Activated CD8-positive, alpha-beta memory T cell treated with anti-CD3 and anti-CD28 coated beads, Interleukin-2, amount 10 ng/mL, durations not matched to agents 7 days and 5 days (primary cell): ENCODE results near the gene DDX31. TPM values are rescaled to one million over a fixed set of nuclear protein-coding genes. Genes with fewer than 3 reads are reported as not detected.

ENCODE experiments used
- ATAC-seq: fragments of 150-1000 bp; cut with Tn5 transposase; one replicate; pipeline ENCODE4 v1.10.0; 2021; ENCODE audit warnings: moderate library complexity
- CTCF ChIA-PET: fragments of 350-600 bp; sonication (Branson Sonifier 250); formaldehyde crosslinking; loops from one replicate; lab custom pipeline; 2021; ENCODE audit warnings: antibody characterized with exemption; lab: Charles Lee
- DNase-seq: peaks from one replicate; pipeline ENCODE4 v3.0.0-alpha.2; 2020
- H3K27ac Mint-ChIP-seq: one replicate; pipeline ENCODE4 v1.8.0; 2021; ENCODE audit warnings: mild to moderate bottlenecking, mixed read lengths
- H3K27me3 Mint-ChIP-seq: one replicate; pipeline ENCODE4 v1.8.0; 2021; ENCODE audit warnings: mixed read lengths
- H3K36me3 Mint-ChIP-seq: one replicate; pipeline ENCODE4 v1.8.0; 2021; ENCODE audit warnings: mild to moderate bottlenecking, mixed read lengths
- H3K4me1 Mint-ChIP-seq: one replicate; pipeline ENCODE4 v1.8.0; 2021; ENCODE audit warnings: mixed read lengths
- H3K4me3 Mint-ChIP-seq: one replicate; pipeline ENCODE4 v1.8.0; 2021; ENCODE audit warnings: mild to moderate bottlenecking, moderate library complexity, mixed read lengths
- H3K9me3 Mint-ChIP-seq: one replicate; pipeline ENCODE4 v1.8.0; 2022; ENCODE audit warnings: low read depth, mixed read lengths
- total RNA-seq, 2 experiments: library from RNA; stranded (reverse); gene quantifications; one replicate each; pipeline ENCODE4 v1.2.3, GENCODE V29; 2021

DDX31 gene
- total RNA-seq, 2 experiments from 2014 or later: 14.6 to 19.6 TPM

DNA sequence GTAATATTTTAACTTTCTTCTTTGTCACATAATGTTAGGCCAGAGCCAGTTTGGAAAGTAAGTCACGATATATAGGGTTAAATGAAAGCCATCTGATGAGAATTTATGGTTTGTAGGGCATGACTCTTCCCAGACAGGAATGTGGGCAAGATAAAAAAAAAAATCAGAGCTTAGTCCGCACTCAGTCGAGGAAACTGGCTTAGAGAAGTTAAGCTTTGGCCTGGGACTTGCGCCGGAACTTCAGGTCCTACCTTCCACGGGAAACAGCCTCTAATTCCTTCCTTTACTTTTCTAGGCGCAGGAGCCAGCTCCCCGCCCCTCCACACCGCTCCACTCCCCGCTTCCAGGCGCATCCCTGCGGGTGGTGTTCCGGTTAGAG lies 475 bp downstream of the DDX31 start:
- Mint-ChIP-seq H3K4me3 (peak overlapping the region; percentile 86), H3K27me3 (no peaks in the 10 kb centered on the region), H3K36me3 (peaks cover 12% of the 10 kb centered on the region), H3K4me1 (peaks cover 40% of the 10 kb centered on the region), H3K9me3 (peaks cover 2% of the 10 kb centered on the region), H3K27ac (peak overlapping the region; percentile 81)
- peak; percentile 6 for ATAC-seq
- CTCF ChIA-PET: interaction anchor here (0.9 to 2.7 kb wide), 7 partner anchors 18 to 275 kb away, joined by 3 to 13 read pairs (median 4); partner anchors contain the start of gene TSC1
- DNase-seq: no peak

DNA sequence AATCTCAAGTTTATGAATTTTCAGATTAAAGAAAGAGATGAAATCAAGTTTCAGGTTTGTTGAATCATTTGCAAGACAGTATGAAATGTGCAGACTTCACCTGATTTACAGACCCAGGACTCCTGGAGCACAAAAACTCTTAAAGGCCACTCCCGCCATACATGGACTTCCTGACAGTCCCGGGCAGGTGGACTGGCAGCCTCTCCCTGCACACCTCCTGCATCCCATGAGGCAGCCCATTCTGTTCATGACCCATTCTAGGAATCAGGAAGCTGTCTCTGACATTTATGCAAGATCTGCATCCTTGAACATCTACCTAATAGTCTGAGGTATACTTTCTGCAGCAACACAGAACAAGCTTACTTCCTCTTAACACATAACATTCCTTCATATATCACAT lies 5.9 kb downstream of the DDX31 start:
- Mint-ChIP-seq H3K9me3 (no peaks in the 10 kb centered on the region), H3K27me3 (no peaks in the 10 kb centered on the region), H3K27ac (no peak overlapping the region), H3K4me1 (peaks cover 11% of the 10 kb centered on the region), H3K36me3 (peaks cover 17% of the 10 kb centered on the region), H3K4me3 (no peak overlapping the region)
- DNase-seq (no peak), ATAC-seq (no peak)
- CTCF ChIA-PET: interaction anchor here (1.3 to 1.6 kb wide), 2 partner anchors 10 to 252 kb away, joined by 3 read pairs; no protein-coding TSS in a partner anchor

DNA sequence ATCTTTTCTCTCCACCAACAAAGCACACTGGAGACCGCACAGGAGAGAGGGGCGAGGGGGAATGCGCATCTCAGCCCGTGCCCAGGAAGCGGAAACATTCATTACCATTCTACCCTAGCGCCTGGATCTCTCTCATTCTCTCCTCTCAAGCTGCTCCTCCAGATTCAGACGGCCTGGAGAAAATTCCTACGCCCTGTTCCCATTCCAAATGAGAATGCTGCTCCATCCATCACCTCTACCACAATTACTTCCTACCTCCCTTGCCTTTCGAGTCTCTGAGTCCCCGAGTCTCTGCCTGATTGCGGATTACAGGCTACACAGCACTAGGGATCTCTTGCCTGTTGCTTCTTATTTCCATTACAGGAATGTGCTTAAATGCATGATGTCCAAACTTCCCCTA lies 6.7 kb downstream of the DDX31 start:
- no peaks in the 10 kb centered on the region for H3K27me3 Mint-ChIP-seq
- no peak overlapping the region for H3K27ac Mint-ChIP-seq
- ATAC-seq: no peak
- no peak for DNase-seq
- no peak overlapping the region for H3K4me3 Mint-ChIP-seq
- peaks cover 6% of the 10 kb centered on the region for H3K4me1 Mint-ChIP-seq
- no peaks in the 10 kb centered on the region for H3K9me3 Mint-ChIP-seq
- H3K36me3 Mint-ChIP-seq: peaks cover 19% of the 10 kb centered on the region
- CTCF ChIA-PET: interaction anchor here (1.6 kb wide), 1 partner anchor 11 kb away, joined by 3 read pairs; no protein-coding TSS in a partner anchor

DNA sequence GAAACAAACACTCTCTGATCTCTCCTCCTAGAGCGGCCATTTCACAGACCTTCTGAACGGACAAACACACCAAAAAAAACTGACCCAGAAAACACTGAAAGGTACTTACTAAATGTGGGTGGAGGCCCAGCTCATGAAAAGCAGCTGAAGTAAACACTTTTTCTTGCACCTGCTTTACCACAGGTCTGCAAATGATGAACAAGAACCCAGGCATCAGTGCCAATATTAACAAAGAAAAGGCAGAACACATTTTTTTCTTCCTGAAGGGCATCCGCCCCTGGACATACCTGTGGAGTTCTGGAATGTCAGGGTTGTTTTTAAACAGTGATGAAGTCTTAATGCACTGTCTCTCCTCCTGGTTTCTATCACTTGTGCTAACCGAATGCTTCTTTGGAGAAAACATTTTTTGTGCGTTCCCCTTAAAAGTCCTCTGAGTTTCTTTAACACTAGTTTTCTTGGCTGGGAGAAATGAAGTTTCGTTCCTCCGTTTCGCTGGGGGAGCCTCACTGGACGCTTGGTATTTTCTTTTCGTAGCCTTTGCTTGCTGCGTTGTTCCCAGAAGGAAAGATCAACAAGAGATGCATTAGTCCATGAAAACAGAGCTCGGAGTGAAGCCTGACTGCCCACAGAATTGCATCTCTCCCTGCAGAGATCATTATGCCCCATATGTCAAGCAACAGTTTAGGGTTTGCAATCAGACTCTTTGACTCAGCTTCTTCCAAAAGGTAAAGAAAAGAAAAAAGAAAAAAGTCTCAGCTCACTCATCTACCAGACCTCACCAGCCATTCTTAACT lies 7.4 kb downstream of the DDX31 start:
- H3K36me3 Mint-ChIP-seq: peaks cover 19% of the 10 kb centered on the region
- H3K4me3 Mint-ChIP-seq: no peak overlapping the region
- CTCF ChIA-PET: interaction anchor here (1.6 kb wide), 1 partner anchor 11 kb away, joined by 3 read pairs; no protein-coding TSS in a partner anchor
- no peaks in the 10 kb centered on the region for H3K27me3 Mint-ChIP-seq
- DNase-seq: no peak
- no peak overlapping the region for H3K27ac Mint-ChIP-seq
- no peaks in the 10 kb centered on the region for H3K4me1 Mint-ChIP-seq
- no peaks in the 10 kb centered on the region for H3K9me3 Mint-ChIP-seq
- no peak for ATAC-seq

DNA sequence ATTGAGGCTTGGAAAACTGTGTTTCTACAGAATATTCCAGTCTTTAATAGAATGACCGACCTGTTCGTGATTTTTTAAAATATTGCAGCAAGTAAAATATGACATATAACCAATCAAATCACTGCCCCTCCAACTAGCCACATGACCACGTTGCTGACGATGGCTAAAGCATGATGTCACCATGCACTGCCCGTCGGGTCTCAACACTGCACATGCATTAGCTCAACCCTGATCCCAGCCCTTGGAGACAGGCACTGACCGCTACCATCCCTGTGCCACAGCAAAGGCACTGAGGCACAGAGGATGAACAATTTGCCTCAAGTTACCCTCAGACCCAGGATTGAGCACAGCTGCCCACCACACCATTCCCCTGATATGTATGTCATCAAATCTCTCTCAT lies 13.5 kb downstream of the DDX31 start:
- no peaks in the 10 kb centered on the region for H3K9me3 Mint-ChIP-seq
- no peaks in the 10 kb centered on the region for H3K27me3 Mint-ChIP-seq
- CTCF ChIA-PET: interaction anchor here (0.8 kb wide), 1 partner anchor 30 kb away, joined by 3 read pairs; no protein-coding TSS in a partner anchor
- H3K4me1 Mint-ChIP-seq: no peaks in the 10 kb centered on the region
- no peak overlapping the region for H3K27ac Mint-ChIP-seq
- H3K4me3 Mint-ChIP-seq: no peak overlapping the region
- no peak for DNase-seq
- H3K36me3 Mint-ChIP-seq: peaks cover 24% of the 10 kb centered on the region
- no peak for ATAC-seq

DNA sequence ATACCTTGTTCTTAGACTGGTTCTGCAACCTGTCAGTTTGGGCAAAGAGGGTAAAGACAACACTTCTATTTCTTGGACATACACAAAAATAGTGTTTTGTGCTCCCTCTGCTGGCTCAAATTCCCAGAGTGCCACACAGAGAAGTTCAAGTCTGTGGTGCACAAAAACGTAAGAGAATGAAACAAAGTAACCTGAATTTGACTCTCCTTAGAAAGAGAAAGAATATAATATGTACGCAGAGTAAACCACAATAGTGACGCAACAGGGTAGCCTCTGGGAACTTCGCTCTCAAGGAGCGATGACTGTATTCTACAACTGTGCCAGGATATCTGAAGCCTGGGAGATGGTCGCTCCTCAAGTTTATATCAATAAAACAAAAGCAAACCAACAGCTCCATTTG lies 18.5 kb downstream of the DDX31 start:
- H3K27me3 Mint-ChIP-seq: no peaks in the 10 kb centered on the region
- peaks cover 12% of the 10 kb centered on the region for H3K36me3 Mint-ChIP-seq
- H3K4me3 Mint-ChIP-seq: no peak overlapping the region
- H3K4me1 Mint-ChIP-seq: no peaks in the 10 kb centered on the region
- DNase-seq (no peak), ATAC-seq (no peak)
- H3K27ac Mint-ChIP-seq: no peak overlapping the region
- H3K9me3 Mint-ChIP-seq: no peaks in the 10 kb centered on the region
- CTCF ChIA-PET: interaction anchor here (0.9 to 1.5 kb wide), 2 partner anchors 29 to 239 kb away, joined by 3 to 5 read pairs; no protein-coding TSS in a partner anchor

DNA sequence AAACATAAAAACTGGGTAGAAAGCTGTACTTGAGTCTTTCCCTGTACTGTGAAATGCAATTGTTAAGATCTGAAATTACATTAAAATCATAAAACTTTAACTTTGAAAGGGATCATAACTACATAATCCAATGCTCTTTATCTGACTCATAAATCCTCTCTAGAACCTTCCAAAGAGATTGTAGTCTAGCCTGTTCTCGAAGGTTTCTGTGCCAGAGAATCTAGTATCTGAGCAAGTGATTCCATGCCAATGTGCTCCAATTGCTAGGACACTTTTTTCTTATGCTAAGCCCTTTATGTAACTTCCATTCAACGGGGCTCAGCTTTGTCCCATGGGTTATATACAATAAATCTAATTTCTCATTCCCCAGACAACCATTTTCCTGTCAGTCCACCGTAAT lies 21.1 kb downstream of the DDX31 start:
- DNase-seq: no peak
- Mint-ChIP-seq H3K4me1 (peaks cover 2% of the 10 kb centered on the region), H3K9me3 (no peaks in the 10 kb centered on the region), H3K27ac (no peak overlapping the region), H3K4me3 (no peak overlapping the region), H3K27me3 (no peaks in the 10 kb centered on the region), H3K36me3 (peaks cover 19% of the 10 kb centered on the region)
- CTCF ChIA-PET: interaction anchor here (1.1 to 1.7 kb wide), 3 partner anchors 12 to 121 kb away, joined by 3 to 4 read pairs (median 3); no protein-coding TSS in a partner anchor
- no peak for ATAC-seq

DNA sequence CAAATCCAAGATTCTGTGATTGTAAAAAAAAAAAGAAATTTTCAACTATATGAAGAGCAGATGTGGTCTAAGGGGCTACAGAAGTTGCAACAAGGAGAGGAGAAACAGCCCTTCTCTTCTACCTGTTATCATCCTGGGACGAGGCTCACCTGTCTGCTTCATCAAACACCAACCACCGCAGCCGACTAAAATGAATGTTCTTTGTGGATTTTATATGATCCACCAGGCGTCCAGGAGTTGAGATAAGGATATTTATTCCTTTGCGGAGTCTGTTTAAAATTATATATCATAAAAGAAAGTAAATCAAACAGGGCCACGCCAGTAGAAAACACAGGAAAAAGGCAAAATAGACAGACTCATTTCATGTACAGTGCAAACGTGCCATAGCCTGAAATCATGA lies 21.5 kb downstream of the DDX31 start:
- ATAC-seq (no peak), DNase-seq (no peak)
- peaks cover 2% of the 10 kb centered on the region for H3K4me1 Mint-ChIP-seq
- CTCF ChIA-PET: interaction anchor here (1.0 to 1.7 kb wide), 4 partner anchors 12 to 44 kb away, joined by 3 to 4 read pairs (median 4); partner anchors contain the start of genes DDX31 and GTF3C4
- no peaks in the 10 kb centered on the region for H3K27me3 Mint-ChIP-seq
- no peak overlapping the region for H3K27ac Mint-ChIP-seq
- no peaks in the 10 kb centered on the region for H3K9me3 Mint-ChIP-seq
- peaks cover 19% of the 10 kb centered on the region for H3K36me3 Mint-ChIP-seq
- no peak overlapping the region for H3K4me3 Mint-ChIP-seq

DNA sequence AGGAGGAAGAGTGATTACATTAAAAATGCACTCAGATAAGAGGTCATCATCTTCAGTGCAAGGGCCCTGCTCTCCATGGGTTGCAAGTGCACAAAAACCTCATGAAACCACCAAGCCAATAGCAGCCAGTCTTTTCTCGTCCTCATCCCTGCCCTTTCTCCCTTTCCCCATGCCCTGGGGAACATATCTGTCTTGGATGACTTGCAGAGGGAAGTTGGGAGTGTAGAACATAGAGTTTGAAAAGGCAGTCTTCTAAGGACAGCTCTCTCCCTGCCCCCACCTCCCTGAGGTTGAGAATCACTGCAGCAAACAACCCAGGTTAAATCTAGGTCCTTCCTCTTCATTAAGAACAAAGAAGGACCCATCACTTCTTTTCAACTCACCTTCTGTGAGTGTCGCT lies 22.0 kb downstream of the DDX31 start:
- H3K4me1 Mint-ChIP-seq: peaks cover 2% of the 10 kb centered on the region
- H3K27ac Mint-ChIP-seq: no peak overlapping the region
- ATAC-seq: no peak
- H3K36me3 Mint-ChIP-seq: peaks cover 19% of the 10 kb centered on the region
- no peak for DNase-seq
- CTCF ChIA-PET: interaction anchor here (1.0 to 1.4 kb wide), 2 partner anchors 22 to 44 kb away, joined by 3 to 4 read pairs; partner anchors contain the start of genes DDX31 and GTF3C4
- no peaks in the 10 kb centered on the region for H3K9me3 Mint-ChIP-seq
- no peak overlapping the region for H3K4me3 Mint-ChIP-seq
- no peaks in the 10 kb centered on the region for H3K27me3 Mint-ChIP-seq

GRCh38 chr9:132647355-132647754 lies 22.4 kb downstream of the DDX31 start:
- Mint-ChIP-seq H3K9me3 (no peaks in the 10 kb centered on the region), H3K27ac (no peak overlapping the region), H3K4me1 (peaks cover 2% of the 10 kb centered on the region), H3K36me3 (peaks cover 16% of the 10 kb centered on the region), H3K4me3 (no peak overlapping the region), H3K27me3 (no peaks in the 10 kb centered on the region)
- no peak for DNase-seq
- CTCF ChIA-PET: interaction anchor here (1.0 to 1.4 kb wide), 2 partner anchors 23 to 43 kb away, joined by 3 to 4 read pairs; partner anchors contain the start of genes DDX31 and GTF3C4
- no peak for ATAC-seq

GRCh38 chr9:132646726-132647125 lies 23.1 kb downstream of the DDX31 start:
- H3K27ac Mint-ChIP-seq: no peak overlapping the region
- DNase-seq (no peak), ATAC-seq (no peak)
- CTCF ChIA-PET: interaction anchor here (1.4 kb wide), 1 partner anchor 43 kb away, joined by 3 read pairs; no protein-coding TSS in a partner anchor
- H3K27me3 Mint-ChIP-seq: no peaks in the 10 kb centered on the region
- H3K4me1 Mint-ChIP-seq: peaks cover 2% of the 10 kb centered on the region
- H3K9me3 Mint-ChIP-seq: no peaks in the 10 kb centered on the region
- H3K4me3 Mint-ChIP-seq: no peak overlapping the region
- H3K36me3 Mint-ChIP-seq: peaks cover 16% of the 10 kb centered on the region

DNA sequence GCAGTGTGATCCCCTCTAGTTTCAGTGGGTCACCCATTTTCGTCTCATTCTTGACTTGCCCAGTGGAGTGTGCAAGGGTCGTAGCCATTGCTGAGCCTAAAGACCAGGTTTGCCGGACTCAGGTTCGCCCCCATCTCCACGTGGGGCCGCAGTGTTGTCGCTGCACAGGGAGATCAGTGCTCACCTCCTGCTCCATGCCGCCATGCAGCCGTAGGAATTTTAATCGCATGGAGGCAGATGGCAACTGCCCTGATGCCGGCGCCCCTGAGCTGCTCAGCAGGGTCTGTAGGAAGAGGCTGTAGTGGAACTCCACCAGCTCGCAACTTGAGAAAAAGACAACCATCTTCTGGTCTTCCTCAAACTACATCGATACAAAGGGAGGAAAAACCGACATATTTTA lies 24.1 kb downstream of the DDX31 start:
- H3K4me3 Mint-ChIP-seq: no peak overlapping the region
- H3K9me3 Mint-ChIP-seq: no peaks in the 10 kb centered on the region
- DNase-seq (no peak), ATAC-seq (no peak)
- CTCF ChIA-PET: no interaction called here
- H3K27me3 Mint-ChIP-seq: no peaks in the 10 kb centered on the region
- H3K27ac Mint-ChIP-seq: no peak overlapping the region
- peaks cover 2% of the 10 kb centered on the region for H3K4me1 Mint-ChIP-seq
- peaks cover 16% of the 10 kb centered on the region for H3K36me3 Mint-ChIP-seq

DNA sequence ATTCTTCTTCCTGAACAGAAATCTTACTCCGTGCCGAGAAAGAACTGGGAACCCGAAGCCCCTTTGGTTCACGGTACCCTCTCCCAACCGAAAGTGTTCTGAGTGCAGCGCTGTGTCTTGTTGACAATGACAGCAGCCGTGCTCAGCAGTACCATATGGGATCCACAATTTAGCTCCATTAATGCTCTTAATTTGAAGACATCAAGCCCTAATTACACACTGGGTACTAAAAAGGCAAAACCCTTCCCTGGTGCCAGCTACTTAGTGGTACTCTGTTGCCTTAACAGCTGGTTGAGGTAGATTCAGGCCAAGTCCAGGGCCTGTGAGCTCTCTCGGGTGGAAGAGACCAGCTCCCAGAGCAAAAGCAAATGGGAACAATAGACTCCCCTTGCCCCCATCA lies 24.5 kb downstream of the DDX31 start:
- no peaks in the 10 kb centered on the region for H3K9me3 Mint-ChIP-seq
- H3K27ac Mint-ChIP-seq: no peak overlapping the region
- peaks cover 2% of the 10 kb centered on the region for H3K4me1 Mint-ChIP-seq
- CTCF ChIA-PET: interaction anchor here (1.6 kb wide), 1 partner anchor 29 kb away, joined by 4 read pairs; no protein-coding TSS in a partner anchor
- no peaks in the 10 kb centered on the region for H3K27me3 Mint-ChIP-seq
- peaks cover 16% of the 10 kb centered on the region for H3K36me3 Mint-ChIP-seq
- no peak overlapping the region for H3K4me3 Mint-ChIP-seq
- no peak for ATAC-seq
- no peak for DNase-seq
